Ecto neural progenitor cell (in vitro differentiated cells): ENCODE measurements around the gene ADAMTSL3.

ENCODE experiments used
- DNase-seq: peaks from one replicate; pipeline ENCODE4 v3.0.0-alpha.2; 2018; ENCODE audit warnings: low spot score

Gene ADAMTSL3

DNA sequence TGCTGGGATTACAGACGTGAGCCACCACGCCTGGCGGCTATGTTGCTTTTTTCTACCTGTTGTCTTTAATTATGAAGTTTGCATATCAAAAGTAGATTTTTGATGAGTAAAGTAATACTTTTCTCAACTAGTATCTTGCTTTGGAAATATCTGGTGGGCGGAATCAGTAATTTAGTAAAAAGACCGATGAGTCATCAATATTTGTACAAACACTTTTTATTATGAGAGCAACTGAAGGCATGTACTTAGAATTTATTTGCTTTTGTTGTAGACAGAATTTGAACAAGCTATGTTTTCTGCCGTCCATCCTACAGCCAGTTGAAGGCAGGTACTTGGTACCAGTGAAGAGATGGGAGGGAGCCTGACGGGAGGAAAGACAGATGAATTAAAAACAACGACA lies 164.7 kb downstream of the ADAMTSL3 start:
- no peak for DNase-seq

DNA sequence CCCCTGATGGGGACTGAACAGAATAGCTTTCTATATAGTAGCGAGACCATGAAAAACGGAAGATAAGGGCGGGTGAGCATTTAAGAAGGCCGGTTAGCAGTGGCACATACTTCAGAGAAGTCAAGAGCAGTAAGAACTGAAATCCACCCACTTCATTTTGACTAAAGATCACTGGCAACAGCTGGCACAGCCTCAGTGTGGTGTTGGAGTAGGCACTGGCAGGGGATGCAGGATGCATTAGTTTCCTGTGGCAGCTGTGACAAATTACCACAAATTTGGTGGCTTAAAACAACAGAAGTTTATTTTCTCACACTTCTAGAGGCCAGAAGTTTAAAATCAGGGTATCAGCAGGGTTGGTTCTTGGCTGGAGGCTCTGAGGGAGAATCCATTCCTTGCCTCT lies 176.5 kb downstream of the ADAMTSL3 start:
- DNase-seq, result no peak

GRCh38 chr15:83833569-83833968 lies 179.6 kb downstream of the ADAMTSL3 start:
- DNase-seq, result no peak

- no peak for DNase-seq
Observed at GRCh38 chr15:83835479-83835878, 181.6 kb downstream of the ADAMTSL3 start.

DNA sequence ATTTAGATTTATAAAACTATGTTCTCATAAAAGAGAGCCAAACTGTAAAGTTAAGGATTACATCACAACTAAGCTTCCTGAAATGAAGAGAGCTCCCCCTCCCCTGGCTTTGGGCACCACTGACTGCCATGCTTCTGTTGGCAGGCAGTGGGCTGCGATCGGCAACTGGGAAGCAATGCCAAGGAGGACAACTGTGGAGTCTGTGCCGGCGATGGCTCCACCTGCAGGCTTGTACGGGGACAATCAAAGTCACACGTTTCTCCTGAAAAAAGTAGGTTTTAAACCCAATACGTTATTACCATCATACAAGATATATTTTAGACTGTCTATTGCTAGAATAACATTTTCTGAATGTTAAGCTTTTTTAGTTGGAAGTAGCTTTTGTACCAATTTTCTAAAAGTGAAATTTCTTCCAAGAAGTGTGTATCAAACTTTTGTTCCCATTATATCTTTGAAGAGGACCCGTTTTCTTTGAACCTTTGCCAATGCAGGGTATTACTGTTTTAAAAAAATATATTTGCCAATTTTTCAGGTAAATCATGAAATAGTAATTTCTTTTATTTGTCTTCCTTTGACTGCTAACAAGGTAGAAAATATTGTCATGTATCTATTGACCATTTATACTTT lies 184.1 kb downstream of the ADAMTSL3 start:
- peak; percentile 57 for DNase-seq

- DNase-seq, result no peak
Observed at GRCh38 chr15:83838763-83839162, 184.8 kb downstream of the ADAMTSL3 start.

GRCh38 chr15:83842281-83842680 lies 188.4 kb downstream of the ADAMTSL3 start:
- DNase-seq, result no peak

DNA sequence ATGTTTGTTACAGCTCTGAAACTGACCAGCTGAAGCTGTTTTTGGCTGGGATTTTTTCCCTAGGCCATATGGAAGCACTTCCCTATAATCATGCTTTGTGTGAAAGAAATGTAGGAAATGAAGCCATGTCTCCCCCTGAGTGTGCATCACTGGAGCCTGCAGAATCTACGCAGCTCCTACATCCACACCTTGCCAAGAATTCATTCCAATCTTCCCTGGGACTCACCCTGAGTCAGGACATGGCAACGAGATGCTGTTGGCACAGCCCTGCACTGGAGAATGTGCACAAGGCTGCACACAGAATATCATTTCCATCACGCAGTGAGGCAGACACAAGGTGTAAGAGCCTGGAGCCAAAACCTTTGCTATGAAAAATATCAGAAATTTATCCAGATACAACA lies 189.5 kb downstream of the ADAMTSL3 start:
- DNase-seq, result no peak

DNA sequence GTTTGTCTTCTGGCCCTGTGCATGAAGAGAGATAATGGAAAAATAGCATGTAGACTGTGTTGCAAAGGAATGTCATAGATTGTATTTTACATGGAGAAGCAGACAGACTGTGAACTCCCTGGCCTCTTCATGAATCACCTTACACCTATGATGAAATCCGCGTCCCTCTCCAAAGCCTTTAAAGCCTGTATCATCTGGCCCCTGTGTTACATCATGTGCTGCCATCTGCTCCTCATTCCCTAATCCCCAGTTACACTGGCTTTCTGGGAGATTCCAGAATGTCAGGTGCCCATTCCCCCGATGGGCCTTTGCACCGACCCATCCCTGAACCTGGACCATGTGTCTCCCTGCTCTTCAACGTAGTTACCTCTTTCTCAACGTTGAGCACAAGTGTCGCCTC lies 190.8 kb downstream of the ADAMTSL3 start:
- no peak for DNase-seq

DNA sequence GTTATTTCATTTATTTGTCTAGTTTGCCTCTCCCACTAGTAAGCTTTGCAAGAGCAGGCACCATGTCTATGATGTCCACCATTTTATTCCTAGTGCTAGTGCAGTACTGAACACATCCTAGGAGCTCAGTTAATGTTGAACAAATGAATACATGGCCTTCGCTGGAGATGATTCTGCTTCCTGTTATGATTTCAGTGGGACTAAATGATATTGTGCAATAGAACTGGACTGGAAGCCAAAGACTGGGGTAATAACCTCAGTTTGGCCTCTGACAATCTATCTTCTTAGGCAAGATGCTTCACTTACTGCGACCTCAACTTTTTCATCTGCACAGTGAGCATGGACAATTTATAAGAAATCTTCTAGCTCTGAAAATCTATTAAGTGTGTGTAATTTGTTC lies 191.3 kb downstream of the ADAMTSL3 start:
- DNase-seq, result no peak

- DNase-seq, result no peak
Observed at GRCh38 chr15:83846847-83847246, 192.9 kb downstream of the ADAMTSL3 start.

DNA sequence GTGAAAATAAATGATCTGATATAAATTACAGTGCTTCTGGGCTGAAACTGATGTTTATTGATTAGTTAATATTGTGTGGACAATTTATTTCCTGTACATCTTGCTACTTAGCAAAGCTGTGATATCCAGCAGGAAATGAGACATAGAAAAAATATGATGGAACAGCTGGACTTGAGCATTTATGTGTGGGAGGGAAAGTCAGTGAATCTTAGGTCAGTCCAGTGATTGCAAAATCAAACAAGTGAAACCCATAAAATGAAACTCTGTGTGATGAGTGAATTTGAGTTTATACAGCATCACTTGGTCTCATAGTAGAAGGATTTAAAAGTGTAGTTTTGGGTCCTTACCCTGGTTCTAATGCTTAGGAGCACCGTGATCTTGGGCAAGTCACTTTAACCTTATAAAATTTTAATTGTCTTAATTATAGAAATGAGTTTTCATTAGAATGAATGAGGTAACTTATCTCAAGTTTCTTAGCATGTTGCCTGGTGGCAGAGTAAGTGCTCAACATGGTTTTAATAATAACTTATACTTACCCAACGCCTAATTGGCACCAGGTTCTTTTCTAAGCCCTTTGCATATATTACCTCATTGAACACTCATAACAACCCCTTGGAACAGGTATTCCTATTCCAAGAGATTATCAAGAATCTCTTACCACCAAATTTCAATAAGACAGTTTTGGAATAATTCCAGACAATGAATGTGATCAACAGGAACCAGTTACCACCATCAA lies 194.6 kb downstream of the ADAMTSL3 start:
- no peak for DNase-seq

GRCh38 chr15:83850015-83850414 lies 196.1 kb downstream of the ADAMTSL3 start:
- no peak for DNase-seq

GRCh38 chr15:83850501-83851245 lies 196.8 kb downstream of the ADAMTSL3 start:
- no peak for DNase-seq

DNA sequence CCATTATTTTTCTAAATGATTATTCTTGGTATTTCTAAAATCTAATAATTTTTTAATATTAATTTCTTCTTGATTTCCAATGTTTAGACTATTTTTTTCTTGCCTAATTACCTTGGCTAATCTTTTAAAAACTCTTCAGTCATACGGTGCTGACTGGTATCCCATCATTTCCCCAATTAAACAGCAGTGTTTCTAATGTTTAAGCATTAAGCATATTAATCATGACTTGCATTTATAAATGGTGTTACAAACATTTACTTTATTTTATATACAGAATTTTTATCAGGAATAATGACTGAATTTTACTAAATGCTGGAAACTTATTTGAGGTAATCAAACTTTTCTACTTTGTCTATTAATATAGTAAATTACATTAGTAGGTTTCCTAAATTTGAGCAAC lies 199.3 kb downstream of the ADAMTSL3 start:
- no peak for DNase-seq

GRCh38 chr15:83854321-83854720 lies 200.4 kb downstream of the ADAMTSL3 start:
- no peak for DNase-seq

DNA sequence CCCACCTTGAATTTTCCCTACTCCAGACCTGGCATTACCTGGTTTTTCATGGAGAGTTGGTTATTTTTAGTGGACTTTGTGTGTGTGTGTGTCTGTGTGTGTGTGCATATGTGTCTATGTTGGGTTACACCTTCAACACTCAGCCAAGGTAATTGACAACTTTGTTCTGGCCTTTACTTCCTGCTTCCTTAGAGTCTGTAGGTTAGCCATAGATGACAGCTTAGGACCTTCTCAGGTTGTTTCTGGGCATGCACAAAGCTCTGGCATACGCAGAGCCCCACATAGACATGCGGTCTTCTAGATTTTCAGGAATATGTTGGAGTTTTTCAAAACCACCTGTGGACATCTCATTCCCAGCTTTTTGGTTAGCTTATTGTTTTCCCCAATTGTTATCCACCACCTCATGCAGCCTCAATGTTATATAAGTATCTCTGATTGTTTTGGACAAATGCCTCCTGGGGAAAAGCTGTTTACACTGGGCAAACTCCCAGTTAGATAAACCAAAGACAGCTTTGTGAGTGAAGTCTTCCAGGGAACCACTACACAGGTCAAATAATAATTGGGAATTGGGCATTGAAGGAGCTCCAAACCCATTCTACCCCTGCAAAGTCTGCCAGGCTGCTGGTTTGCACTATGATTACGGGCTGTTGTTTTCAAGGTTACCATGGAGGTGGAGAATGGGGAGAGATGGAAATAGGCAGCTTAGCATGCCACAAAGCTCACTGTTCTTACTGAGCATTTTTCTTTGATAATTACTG lies 201.2 kb downstream of the ADAMTSL3 start:
- no peak for DNase-seq

GRCh38 chr15:83855956-83856355 lies 202.0 kb downstream of the ADAMTSL3 start:
- DNase-seq, result no peak

DNA sequence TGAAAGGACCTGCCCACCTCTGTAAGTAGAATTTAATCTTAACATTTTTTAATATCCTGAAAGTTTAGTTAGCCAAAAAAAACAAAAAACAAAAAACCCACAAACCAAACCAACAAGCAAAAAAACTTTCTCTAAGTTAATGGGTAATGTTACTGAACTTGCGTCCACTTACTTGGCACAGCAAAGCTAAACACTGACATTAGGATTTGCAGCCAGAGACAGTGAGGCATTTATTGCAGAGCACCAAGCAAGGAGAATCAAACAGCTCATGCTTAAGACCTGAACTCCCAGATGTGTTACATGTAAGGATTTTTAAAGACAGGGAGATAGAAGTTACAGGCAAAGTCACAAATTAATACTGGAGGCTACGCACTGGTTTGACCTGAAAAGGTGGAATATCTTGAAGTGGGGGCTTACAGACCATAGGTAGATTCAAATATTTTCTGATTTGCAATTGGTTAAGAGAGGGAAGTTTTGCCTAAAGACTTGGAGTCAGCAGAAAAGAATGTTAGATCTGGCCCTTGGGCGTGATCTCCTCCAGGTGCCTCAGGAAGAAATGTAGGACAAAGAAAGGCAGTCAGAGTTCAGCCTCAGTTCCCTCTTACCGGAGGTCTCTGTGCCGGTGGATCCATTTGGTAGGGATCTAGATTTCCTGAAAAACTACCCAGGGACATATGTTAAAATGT lies 205.0 kb downstream of the ADAMTSL3 start:
- no peak for DNase-seq

DNA sequence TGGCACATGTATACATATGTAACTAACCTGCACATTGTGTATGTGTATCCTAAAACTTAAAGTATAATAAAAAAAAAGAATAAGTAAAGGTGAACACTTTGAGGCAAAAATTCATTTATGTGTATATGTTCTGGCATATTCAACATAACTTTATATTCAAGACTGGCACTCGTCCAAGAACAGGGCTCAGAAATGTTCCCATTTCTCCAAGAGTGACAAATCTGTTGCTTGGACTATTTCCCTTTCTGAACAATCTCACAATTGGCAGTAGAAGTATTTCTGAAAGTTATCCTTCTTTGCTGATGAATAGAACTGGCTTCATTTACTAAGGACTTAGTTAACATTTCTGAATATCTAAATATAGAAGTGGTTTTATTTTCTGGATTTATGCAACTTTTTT lies 212.8 kb downstream of the ADAMTSL3 start:
- no peak for DNase-seq

GRCh38 chr15:83869341-83869740 lies 215.4 kb downstream of the ADAMTSL3 start:
- no peak for DNase-seq
